Measurements from ENCODE around the gene HEATR1. TPM values are rescaled to one million over a fixed set of nuclear protein-coding genes. Genes with fewer than 3 reads are reported as not detected.

The HEATR1 gene
- total and polyA plus RNA-seq, 4 donors: 3.3 to 19.4 (median 9.6) TPM

DNA sequence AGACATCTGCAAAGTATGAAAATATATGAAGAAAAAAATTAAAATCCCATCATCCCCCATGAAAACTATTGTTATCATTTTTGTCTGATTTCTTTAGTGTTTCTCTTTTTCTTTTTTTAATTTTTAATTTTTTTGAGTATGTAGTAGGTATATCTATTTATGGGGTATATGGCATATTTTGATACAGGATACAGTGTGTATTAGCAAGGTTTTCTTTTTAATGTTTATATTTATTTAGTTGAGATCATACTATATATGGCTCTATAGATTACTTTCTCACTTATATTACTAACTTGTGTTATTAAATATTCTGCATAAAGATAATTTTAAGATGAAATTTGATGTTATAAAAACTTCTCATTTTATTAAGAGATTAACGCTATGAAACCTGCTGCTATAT is 69.1 kb downstream of the HEATR1 start:
- Histone ChIP-seq H3K4me3 (ENCODE audit: low read depth in 1 of 3, low read length in 3 of 3) (no peak overlapping the region), H3K9ac (ENCODE audit: low read depth in 1 of 2, low read length in 2 of 2) (no peak overlapping the region), H3K4me1 (ENCODE audit: control insufficient read depth in 4 of 4, insufficient read depth in 4 of 4, low read length in 3 of 4) (peaks cover 0 to 50% (median 42%) of the 10 kb centered on the region in 4 donors), H3K36me3 (ENCODE audit: control insufficient read depth in 4 of 4, insufficient read depth in 3 of 4, low read depth in 1 of 4, low read length in 3 of 4) (peaks cover 0 to 33% (median 22%) of the 10 kb centered on the region in 4 donors), H3K9me3 (ENCODE audit: control insufficient read depth in 4 of 4, low read length in 3 of 4) (no peaks in the 10 kb centered on the region), H3K27ac (ENCODE audit: low read depth in 1 of 2, low read length in 2 of 2) (peak overlapping the region in 1 of 2 donors; percentile 4), H3K27me3 (ENCODE audit: control insufficient read depth in 4 of 4, insufficient read depth in 4 of 4, low read length in 3 of 4) (no peaks in the 10 kb centered on the region)
- 82% methylated on average over 1 of the region's 1 CpG for WGBS
- TF ChIP-seq TAF1 (conservative IDR thresholded peaks at IDR 0.05) (no peak), GABPA (IDR thresholded peaks at IDR 0.05 in 1 of 2, conservative IDR thresholded peaks at IDR 0.05 in 1 of 2) (no peak), JUND (IDR thresholded peaks at IDR 0.05) (no peak), YY1 (IDR thresholded peaks at IDR 0.05) (no peak), REST (IDR thresholded peaks at IDR 0.05) (no peak), FOXA1 (IDR thresholded peaks at IDR 0.05) (no peak), FOXA2 (IDR thresholded peaks at IDR 0.05) (no peak), NR2F2 (IDR thresholded peaks at IDR 0.05) (no peak), RAD21 (IDR thresholded peaks at IDR 0.05) (no peak), EGR1 (IDR thresholded peaks at IDR 0.05; ENCODE audit: low read depth in 2 of 2) (no peak), SP1 (IDR thresholded peaks at IDR 0.05) (no peak)
- TF ChIP-seq, protein P1, sequence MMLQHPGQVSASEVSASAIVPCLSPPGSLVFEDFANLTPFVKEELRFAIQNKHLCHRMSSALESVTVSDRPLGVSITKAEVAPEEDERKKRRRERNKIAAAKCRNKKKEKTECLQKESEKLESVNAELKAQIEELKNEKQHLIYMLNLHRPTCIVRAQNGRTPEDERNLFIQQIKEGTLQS (IDR thresholded peaks at IDR 0.05): no peak
- TF ChIP-seq, protein P2, sequence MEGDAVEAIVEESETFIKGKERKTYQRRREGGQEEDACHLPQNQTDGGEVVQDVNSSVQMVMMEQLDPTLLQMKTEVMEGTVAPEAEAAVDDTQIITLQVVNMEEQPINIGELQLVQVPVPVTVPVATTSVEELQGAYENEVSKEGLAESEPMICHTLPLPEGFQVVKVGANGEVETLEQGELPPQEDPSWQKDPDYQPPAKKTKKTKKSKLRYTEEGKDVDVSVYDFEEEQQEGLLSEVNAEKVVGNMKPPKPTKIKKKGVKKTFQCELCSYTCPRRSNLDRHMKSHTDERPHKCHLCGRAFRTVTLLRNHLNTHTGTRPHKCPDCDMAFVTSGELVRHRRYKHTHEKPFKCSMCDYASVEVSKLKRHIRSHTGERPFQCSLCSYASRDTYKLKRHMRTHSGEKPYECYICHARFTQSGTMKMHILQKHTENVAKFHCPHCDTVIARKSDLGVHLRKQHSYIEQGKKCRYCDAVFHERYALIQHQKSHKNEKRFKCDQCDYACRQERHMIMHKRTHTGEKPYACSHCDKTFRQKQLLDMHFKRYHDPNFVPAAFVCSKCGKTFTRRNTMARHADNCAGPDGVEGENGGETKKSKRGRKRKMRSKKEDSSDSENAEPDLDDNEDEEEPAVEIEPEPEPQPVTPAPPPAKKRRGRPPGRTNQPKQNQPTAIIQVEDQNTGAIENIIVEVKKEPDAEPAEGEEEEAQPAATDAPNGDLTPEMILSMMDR (IDR thresholded peaks at IDR 0.05; ENCODE audit: low read depth, low read length, missing input control): no peak
- TF ChIP-seq, protein P3, sequence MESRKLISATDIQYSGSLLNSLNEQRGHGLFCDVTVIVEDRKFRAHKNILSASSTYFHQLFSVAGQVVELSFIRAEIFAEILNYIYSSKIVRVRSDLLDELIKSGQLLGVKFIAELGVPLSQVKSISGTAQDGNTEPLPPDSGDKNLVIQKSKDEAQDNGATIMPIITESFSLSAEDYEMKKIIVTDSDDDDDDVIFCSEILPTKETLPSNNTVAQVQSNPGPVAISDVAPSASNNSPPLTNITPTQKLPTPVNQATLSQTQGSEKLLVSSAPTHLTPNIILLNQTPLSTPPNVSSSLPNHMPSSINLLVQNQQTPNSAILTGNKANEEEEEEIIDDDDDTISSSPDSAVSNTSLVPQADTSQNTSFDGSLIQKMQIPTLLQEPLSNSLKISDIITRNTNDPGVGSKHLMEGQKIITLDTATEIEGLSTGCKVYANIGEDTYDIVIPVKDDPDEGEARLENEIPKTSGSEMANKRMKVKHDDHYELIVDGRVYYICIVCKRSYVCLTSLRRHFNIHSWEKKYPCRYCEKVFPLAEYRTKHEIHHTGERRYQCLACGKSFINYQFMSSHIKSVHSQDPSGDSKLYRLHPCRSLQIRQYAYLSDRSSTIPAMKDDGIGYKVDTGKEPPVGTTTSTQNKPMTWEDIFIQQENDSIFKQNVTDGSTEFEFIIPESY (IDR thresholded peaks at IDR 0.05): no peak
- no peak for DNase-seq (ENCODE audit: low spot score)

DNA sequence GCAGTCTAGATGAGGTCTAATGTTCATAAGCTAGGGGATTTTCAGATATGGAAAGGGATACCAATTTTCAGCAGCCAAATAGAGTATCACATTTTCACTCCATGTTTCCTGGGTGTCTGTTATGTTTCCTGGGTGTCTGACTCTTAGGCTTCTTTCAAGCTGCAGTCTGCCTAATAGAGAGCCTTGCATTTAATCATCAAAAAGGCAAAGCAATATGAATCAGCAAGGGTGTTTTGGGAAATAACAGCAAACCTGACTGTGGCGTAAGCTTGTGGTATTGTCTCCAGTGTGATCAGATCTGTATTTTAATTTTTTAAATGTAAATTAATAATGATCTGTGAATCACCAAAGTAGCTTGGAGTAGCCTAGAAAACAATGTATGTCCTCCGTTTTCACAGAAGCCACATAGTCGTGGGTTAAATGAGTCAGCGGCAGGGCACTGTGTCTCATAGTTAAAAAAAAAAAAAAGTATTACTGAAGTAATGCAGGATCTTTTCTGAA is 70.1 kb downstream of the HEATR1 start:
- Histone ChIP-seq H3K27me3 (ENCODE audit: control insufficient read depth in 4 of 4, insufficient read depth in 4 of 4, low read length in 3 of 4) (no peaks in the 10 kb centered on the region), H3K27ac (ENCODE audit: low read depth in 1 of 2, low read length in 2 of 2) (no peak overlapping the region), H3K36me3 (ENCODE audit: control insufficient read depth in 4 of 4, insufficient read depth in 3 of 4, low read depth in 1 of 4, low read length in 3 of 4) (peaks cover 0 to 27% (median 14%) of the 10 kb centered on the region in 4 donors), H3K4me3 (ENCODE audit: low read depth in 1 of 3, low read length in 3 of 3) (no peak overlapping the region), H3K4me1 (ENCODE audit: control insufficient read depth in 4 of 4, insufficient read depth in 4 of 4, low read length in 3 of 4) (peaks cover 0 to 50% (median 42%) of the 10 kb centered on the region in 4 donors), H3K9me3 (ENCODE audit: control insufficient read depth in 4 of 4, low read length in 3 of 4) (no peaks in the 10 kb centered on the region), H3K9ac (ENCODE audit: low read depth in 1 of 2, low read length in 2 of 2) (no peak overlapping the region)
- no peak for DNase-seq (ENCODE audit: low spot score)
- TF ChIP-seq YY1 (IDR thresholded peaks at IDR 0.05): no peak
- WGBS: 85% methylated on average over 4 of the region's 4 CpGs

All from liver (tissue), 9 donors.